PC-9 (cell line): ENCODE data around the gene AP1G1. TPM values are rescaled to one million over a fixed set of nuclear protein-coding genes. Genes with fewer than 3 reads are reported as not detected.

Experiments used
- BruUV-seq: library from RNA; stranded (reverse); fragments of 400-500 nt; replicated peaks from 2 replicates; lab custom pipeline; 2021; lab: Mats Ljungman, UMichigan
- CTCF ChIA-PET: fragments of 300-600 bp; sonication (Branson Sonifier 250); formaldehyde crosslinking; loops from one replicate; lab custom pipeline; 2022; ENCODE audit warnings: antibody characterized with exemption; lab: Charles Lee
- POLR2A ChIA-PET: fragments of 300-600 bp; sonication (Branson Sonifier 250); formaldehyde crosslinking; loops from one replicate; lab custom pipeline; 2022; ENCODE audit warnings: antibody characterized with exemption; ENCODE audit not compliant: unreplicated experiment; lab: Charles Lee
- DNase-seq, 2 experiments: peaks; one replicate each; pipeline versions ENCODE4 v3.0.0 to v3.0.0-alpha.2; 2015 to 2022; ENCODE audit warnings: mixed read lengths in 1 of 2
- H2AFZ ChIP-seq: fragments of 200-600 bp; sonication (generic); 2 replicates; pipeline ENCODE4 v1.8.1; 2017; ENCODE audit warnings: antibody characterized with exemption
- H3F3A ChIP-seq: fragments of 200-600 bp; sonication (generic); 2 replicates; pipeline ENCODE4 v1.8.1; 2017; ENCODE audit warnings: antibody characterized with exemption, mild to moderate bottlenecking, low read depth; ENCODE audit not compliant: insufficient read depth
- H3K27ac ChIP-seq: fragments of 200-600 bp; sonication (generic); 2 replicates; pipeline ENCODE4 v1.6.1; 2016; ENCODE audit warnings: mixed run types
- H3K27me3 ChIP-seq: fragments of 200-600 bp; sonication (generic); 2 replicates; pipeline ENCODE4 v1.6.1; 2016; ENCODE audit warnings: low read depth, mixed run types; ENCODE audit not compliant: insufficient read depth
- H3K36me3 ChIP-seq: fragments of 200-600 bp; sonication (generic); 2 replicates; pipeline ENCODE4 v1.6.1; 2016; ENCODE audit warnings: low read depth, mixed run types
- H3K4me1 ChIP-seq: fragments of 200-600 bp; sonication (generic); replicated peaks from 2 replicates; pipeline ENCODE4 v1.6.1; 2016; ENCODE audit warnings: mixed run types; ENCODE audit not compliant: insufficient read depth
- H3K4me2 ChIP-seq: fragments of 200-600 bp; sonication (generic); 2 replicates; pipeline ENCODE4 v1.6.1; 2017; ENCODE audit warnings: mixed run types
- H3K4me3 ChIP-seq: fragments of 200-600 bp; sonication (generic); 2 replicates; pipeline ENCODE4 v1.6.1; 2016; ENCODE audit warnings: mixed run types
- H3K79me2 ChIP-seq: fragments of 200-600 bp; sonication (generic); 2 replicates; pipeline ENCODE4 v1.6.1; 2017; ENCODE audit warnings: low read depth, mixed run types
- H3K9me2 ChIP-seq: fragments of 200-600 bp; sonication (generic); 2 replicates; pipeline ENCODE4 v1.8.1; 2017; ENCODE audit warnings: mild to moderate bottlenecking; ENCODE audit not compliant: insufficient read depth
- H3K9me3 ChIP-seq: fragments of 200-600 bp; sonication (generic); 2 replicates; pipeline ENCODE4 v1.8.1; 2016; ENCODE audit warnings: low read depth; ENCODE audit not compliant: insufficient read depth
- H4K20me1 ChIP-seq: fragments of 200-600 bp; sonication (generic); 2 replicates; pipeline ENCODE4 v1.8.1; 2017; ENCODE audit not compliant: insufficient read depth
- EZH2 ChIP-seq: fragments of 200-600 bp; sonication (generic); IDR thresholded peaks from 2 replicates; pipeline ENCODE4 v1.8.0; 2017; ENCODE audit warnings: antibody characterized with exemption, low read depth
- intact Hi-C: fragments of 100-400 bp; cut with micrococcal nuclease; formaldehyde crosslinking; loops from one replicate; pipeline ENCODE4 v1.10.0; 2022; ENCODE audit not compliant: unreplicated experiment
- total RNA-seq: library from RNA; stranded (reverse); gene quantifications from 2 replicates; pipeline ENCODE4 v1.2.3, GENCODE V29; 2021
- TF ChIP-seq, protein P1 (sequence below): fragments of 200-600 bp; sonication (generic); conservative IDR thresholded peaks from 2 replicates; pipeline ENCODE4 v1.6.1; 2017; ENCODE audit warnings: mixed run types, antibody characterized with exemption, mild to moderate bottlenecking, moderate library complexity

Gene AP1G1
- total RNA-seq, 1 experiment from 2014 or later = 72.5 TPM

GRCh38 chr16:71847096-71847495 lies 38.5 kb upstream of the AP1G1 start:
- Histone ChIP-seq H3K9me3 (no peaks in the 10 kb centered on the region), H4K20me1 (no peaks in the 10 kb centered on the region), H3K4me2 (peak overlapping the region; percentile 97), H3K4me1 (peaks cover 9% of the 10 kb centered on the region), H3K9me2 (no peaks in the 10 kb centered on the region), H3F3A (peaks cover 7% of the 10 kb centered on the region; the same call in 1 of the 2 replicates), H2AFZ (no peak overlapping the region), H3K27ac (no peak overlapping the region), H3K4me3 (peak overlapping the region; percentile 89), H3K79me2 (peaks cover 29% of the 10 kb centered on the region), H3K27me3 (no peaks in the 10 kb centered on the region), H3K36me3 (peaks cover 8% of the 10 kb centered on the region; the same call in 1 of the 2 replicates)
- intact Hi-C loops = loop anchor here (2.0 kb wide), 1 partner anchor 36 kb away; no protein-coding TSS in a partner anchor
- CTCF ChIA-PET = interaction anchor here (1.1 kb wide), 1 partner anchor 114 kb away, joined by 4 read pairs; no protein-coding TSS in a partner anchor
- TF ChIP-seq, protein P1, sequence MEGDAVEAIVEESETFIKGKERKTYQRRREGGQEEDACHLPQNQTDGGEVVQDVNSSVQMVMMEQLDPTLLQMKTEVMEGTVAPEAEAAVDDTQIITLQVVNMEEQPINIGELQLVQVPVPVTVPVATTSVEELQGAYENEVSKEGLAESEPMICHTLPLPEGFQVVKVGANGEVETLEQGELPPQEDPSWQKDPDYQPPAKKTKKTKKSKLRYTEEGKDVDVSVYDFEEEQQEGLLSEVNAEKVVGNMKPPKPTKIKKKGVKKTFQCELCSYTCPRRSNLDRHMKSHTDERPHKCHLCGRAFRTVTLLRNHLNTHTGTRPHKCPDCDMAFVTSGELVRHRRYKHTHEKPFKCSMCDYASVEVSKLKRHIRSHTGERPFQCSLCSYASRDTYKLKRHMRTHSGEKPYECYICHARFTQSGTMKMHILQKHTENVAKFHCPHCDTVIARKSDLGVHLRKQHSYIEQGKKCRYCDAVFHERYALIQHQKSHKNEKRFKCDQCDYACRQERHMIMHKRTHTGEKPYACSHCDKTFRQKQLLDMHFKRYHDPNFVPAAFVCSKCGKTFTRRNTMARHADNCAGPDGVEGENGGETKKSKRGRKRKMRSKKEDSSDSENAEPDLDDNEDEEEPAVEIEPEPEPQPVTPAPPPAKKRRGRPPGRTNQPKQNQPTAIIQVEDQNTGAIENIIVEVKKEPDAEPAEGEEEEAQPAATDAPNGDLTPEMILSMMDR = no peak
- TF ChIP-seq EZH2 = no peak
- POLR2A ChIA-PET = no interaction called here
- no TSS peak for BruUV-seq
- DNase-seq = no peak

GRCh38 chr16:71846431-71846830 lies 37.8 kb upstream of the AP1G1 start:
- peak overlapping the region; percentile 57 for H3K27ac ChIP-seq
- CTCF ChIA-PET = interaction anchor here (1.1 kb wide), 1 partner anchor 115 kb away, joined by 4 read pairs; no protein-coding TSS in a partner anchor
- H3F3A ChIP-seq = peaks cover 7% of the 10 kb centered on the region; the same call in 1 of the 2 replicates
- peak overlapping the region; percentile 89 for H3K4me3 ChIP-seq
- H3K4me2 ChIP-seq = peak overlapping the region; percentile 97
- H3K9me2 ChIP-seq = no peaks in the 10 kb centered on the region
- peak overlapping the region; percentile 94 for H2AFZ ChIP-seq
- H3K27me3 ChIP-seq = no peaks in the 10 kb centered on the region
- peaks cover 9% of the 10 kb centered on the region for H3K4me1 ChIP-seq
- no peaks in the 10 kb centered on the region for H4K20me1 ChIP-seq
- DNase-seq = peak in 1 of 2 experiments; percentile 8
- intact Hi-C loops = loop anchor here (2.0 kb wide), 1 partner anchor 36 kb away; no protein-coding TSS in a partner anchor
- H3K36me3 ChIP-seq = peaks cover 8% of the 10 kb centered on the region; the same call in 1 of the 2 replicates
- TF ChIP-seq, protein P1 = no peak
- TF ChIP-seq EZH2 = no peak
- POLR2A ChIA-PET = no interaction called here
- peaks cover 29% of the 10 kb centered on the region for H3K79me2 ChIP-seq
- BruUV-seq = no TSS peak
- no peaks in the 10 kb centered on the region for H3K9me3 ChIP-seq

DNA sequence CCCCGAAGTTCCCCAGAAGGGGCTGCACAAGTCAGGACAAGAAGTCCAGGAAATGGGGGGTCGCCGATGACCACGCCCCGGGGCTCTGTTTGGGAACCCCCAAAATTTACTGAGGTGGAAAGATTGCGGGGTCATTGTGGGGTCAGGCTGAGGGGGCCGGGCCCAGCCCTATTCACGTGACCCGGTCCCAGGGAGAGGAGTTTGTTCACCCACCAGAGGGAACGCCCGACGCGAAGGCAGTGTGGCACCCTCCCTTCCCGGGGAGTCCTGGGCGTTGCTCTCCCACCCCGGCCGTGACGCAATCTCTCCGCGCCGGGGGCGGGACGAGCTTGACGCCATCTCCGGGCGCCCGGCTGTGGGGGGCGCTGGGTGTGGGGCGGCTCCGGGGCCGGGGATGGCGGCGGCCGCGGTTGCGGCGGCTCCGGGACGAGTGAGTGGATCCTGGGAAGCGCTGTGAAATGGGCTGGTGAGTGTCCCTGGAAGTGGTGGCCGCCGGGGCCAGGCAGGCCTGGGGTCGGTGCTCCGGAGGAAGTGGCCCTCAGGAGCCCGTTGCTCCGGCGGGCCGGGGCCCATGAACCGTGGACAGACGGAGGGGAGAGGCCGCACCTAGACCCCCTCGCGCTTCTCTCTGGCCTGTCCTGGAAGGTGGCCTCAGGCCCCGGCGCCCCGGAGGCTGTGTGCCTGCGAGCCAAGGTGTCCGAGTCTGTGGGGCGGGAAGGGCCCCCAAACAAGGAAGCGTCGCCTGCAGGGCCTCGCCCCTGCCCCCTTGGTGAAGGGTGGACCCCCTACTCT lies 37.2 kb upstream of the AP1G1 start, which contains the start of gene ATXN1L:
Gene ATXN1L (plus strand): TSS at position 338 of the 792 bp plus-strand sequence. CDS start 3,765 bp downstream, outside the sequence.
- TSS peak; percentile 60 for BruUV-seq
- no peaks in the 10 kb centered on the region for H4K20me1 ChIP-seq
- H3K9me2 ChIP-seq = no peaks in the 10 kb centered on the region
- CTCF ChIA-PET = interaction anchor here (1.1 kb wide), 1 partner anchor 116 kb away, joined by 4 read pairs; no protein-coding TSS in a partner anchor
- peak within 1 kb of the TSS; percentile 57 for H3K27ac ChIP-seq
- peaks cover 29% of the 10 kb centered on the region for H3K79me2 ChIP-seq
- POLR2A ChIA-PET = no interaction called here
- peak within 1 kb of the TSS; percentile 89 for H3K4me3 ChIP-seq
- peak within 1 kb of the TSS; percentile 94 for H2AFZ ChIP-seq
- peaks cover 7% of the 10 kb centered on the region; the same call in 1 of the 2 replicates for H3F3A ChIP-seq
- no peaks in the 10 kb centered on the region for H3K9me3 ChIP-seq
- H3K4me1 ChIP-seq = peaks cover 9% of the 10 kb centered on the region
- no peaks in the 10 kb centered on the region for H3K27me3 ChIP-seq
- DNase-seq = peak; percentile 75 to 92
- peaks cover 8% of the 10 kb centered on the region; the same call in 1 of the 2 replicates for H3K36me3 ChIP-seq
- no peak for TF ChIP-seq EZH2
- TF ChIP-seq, protein P1 = no peak
- intact Hi-C loops = loop anchor here (2.0 kb wide), 2 partner anchors 37 kb away; partner anchors contain the start of gene AP1G1
- H3K4me2 ChIP-seq = peak within 1 kb of the TSS; percentile 97
